HG03575 (cell line): ENCODE results near the gene KLF12.

Source experiments
- ATAC-seq: cut with Tn5 transposase; IDR thresholded peaks from one replicate; pipeline ENCODE4 v1.9.1; 2021; ENCODE audit not compliant: unreplicated experiment, insufficient number of reproducible peaks, low FRiP score; ENCODE audit errors: extremely low read depth

Gene KLF12

GRCh38 chr13:74134221-74134776 is at the start of gene KLF12:
KLF12 (minus strand) TSS chr13:74134404.
- peak; percentile 50 for ATAC-seq

- ATAC-seq = no peak
Observed at GRCh38 chr13:74182491-74182890, 48.3 kb upstream of the KLF12 start.

- ATAC-seq = no peak
Observed at GRCh38 chr13:74174810-74175209, 40.6 kb upstream of the KLF12 start.

- ATAC-seq = no peak
Observed at GRCh38 chr13:74173822-74174221, 39.6 kb upstream of the KLF12 start.

- no peak for ATAC-seq
Observed at GRCh38 chr13:74171641-74172040, 37.4 kb upstream of the KLF12 start.

GRCh38 chr13:74169676-74170075 is 35.5 kb upstream of the KLF12 start:
- no peak for ATAC-seq

- no peak for ATAC-seq
Observed at GRCh38 chr13:74168263-74168675, 34.1 kb upstream of the KLF12 start.

- ATAC-seq = no peak
Observed at GRCh38 chr13:74166261-74167004, 32.2 kb upstream of the KLF12 start.

- no peak for ATAC-seq
Observed at GRCh38 chr13:74162782-74163181, 28.6 kb upstream of the KLF12 start.

GRCh38 chr13:74162135-74162534 is 27.9 kb upstream of the KLF12 start:
- no peak for ATAC-seq

GRCh38 chr13:74158571-74159352 is 24.6 kb upstream of the KLF12 start:
- ATAC-seq = no peak

- no peak for ATAC-seq
Observed at GRCh38 chr13:74158028-74158427, 23.8 kb upstream of the KLF12 start.

- ATAC-seq = no peak
Observed at GRCh38 chr13:74154981-74155380, 20.8 kb upstream of the KLF12 start.

- no peak for ATAC-seq
Observed at GRCh38 chr13:74153316-74153715, 19.1 kb upstream of the KLF12 start.

- no peak for ATAC-seq
Observed at GRCh38 chr13:74151859-74152258, 17.7 kb upstream of the KLF12 start.

GRCh38 chr13:74148352-74148751 is 14.1 kb upstream of the KLF12 start:
- ATAC-seq = no peak

- ATAC-seq = no peak
Observed at GRCh38 chr13:74145249-74145975, 11.2 kb upstream of the KLF12 start.

GRCh38 chr13:74144269-74144668 is 10.1 kb upstream of the KLF12 start:
- ATAC-seq = no peak

- ATAC-seq = no peak
Observed at GRCh38 chr13:74142257-74142656, 8.1 kb upstream of the KLF12 start.
